ENCODE data around the gene TSC22D1.

- no peak for TF ChIP-seq CTCF (IDR thresholded peaks at IDR 0.05)
- no peak for TF ChIP-seq POLR2A (IDR thresholded peaks at IDR 0.05)
Observed at GRCh38 chr13:44399074-44399473, 177.1 kb downstream of the TSC22D1 start.

Data from Peyer's patch (tissue), 4 donors.